GM19438 (cell line): ENCODE measurements around the gene GRHL1.
"Not testable (repeated sequence)": the region's sequence is repeated elsewhere in the genome, so short reads cannot be mapped to it uniquely, and the experiment has no call there.

Experiments used
- ATAC-seq: cut with Tn5 transposase; IDR thresholded peaks from one replicate; pipeline ENCODE4 v1.9.1; 2021; ENCODE audit warnings: low read depth; ENCODE audit not compliant: unreplicated experiment

GRHL1 gene

DNA sequence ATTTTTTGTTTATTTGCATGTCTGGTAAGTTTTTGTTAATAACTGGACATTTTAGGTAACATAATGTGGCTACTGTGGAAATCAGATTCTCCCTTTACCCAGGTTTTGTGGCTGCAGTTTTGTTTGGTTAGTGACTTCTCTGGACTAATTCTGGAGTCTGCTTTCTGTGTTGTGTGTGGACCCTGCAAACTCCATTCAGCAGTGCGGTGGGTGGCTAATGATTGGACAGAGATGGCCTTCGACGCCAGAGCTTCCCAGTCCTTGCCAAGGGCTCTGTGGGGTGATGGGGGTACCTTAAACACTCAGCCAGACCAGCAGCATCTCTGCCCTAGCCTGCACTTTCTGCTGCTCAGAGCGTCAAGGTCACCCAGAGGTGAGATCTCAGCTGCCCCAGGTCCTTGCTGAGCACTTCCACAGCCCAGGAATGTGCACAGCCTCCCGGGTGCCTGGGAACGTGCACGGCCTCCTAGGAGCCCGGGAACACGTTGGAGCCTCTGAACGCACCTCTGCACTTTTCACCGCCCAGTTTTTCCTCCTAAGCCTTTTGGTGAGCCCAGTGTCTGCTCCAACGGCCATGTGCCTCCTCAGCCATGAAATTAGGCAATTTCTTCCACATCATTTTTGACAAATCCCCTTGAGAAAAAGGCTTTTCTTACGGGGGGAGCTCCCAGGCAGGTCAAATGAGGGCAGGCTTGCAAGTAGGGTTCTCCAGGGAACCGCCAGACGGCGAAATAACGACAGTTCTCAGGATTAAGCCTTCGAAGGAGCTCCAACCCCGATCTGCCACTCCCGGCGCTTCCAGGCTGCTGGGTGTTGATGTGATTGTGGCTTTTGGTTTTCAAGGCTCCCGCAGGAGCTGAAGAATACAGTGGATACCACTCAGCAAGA lies 56.7 kb downstream of the GRHL1 start:
- no peak for ATAC-seq

DNA sequence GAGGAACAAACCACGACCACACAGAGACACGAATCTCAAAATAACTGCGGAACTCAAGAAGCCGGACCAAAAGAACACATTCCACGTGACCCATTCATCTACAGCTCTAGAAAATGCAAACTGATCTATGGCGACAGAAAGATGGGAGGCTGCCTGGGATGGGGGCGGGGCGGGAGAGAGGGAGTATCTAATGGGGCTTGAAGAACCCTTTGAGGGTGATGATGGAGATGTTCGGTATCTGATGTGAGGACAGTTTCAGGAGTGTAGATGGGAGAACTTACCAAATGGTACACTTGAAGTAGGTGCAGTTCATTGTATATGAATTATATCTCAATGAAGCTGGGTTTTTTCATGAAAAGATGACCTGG lies 57.3 kb downstream of the GRHL1 start:
- ATAC-seq = no peak

DNA sequence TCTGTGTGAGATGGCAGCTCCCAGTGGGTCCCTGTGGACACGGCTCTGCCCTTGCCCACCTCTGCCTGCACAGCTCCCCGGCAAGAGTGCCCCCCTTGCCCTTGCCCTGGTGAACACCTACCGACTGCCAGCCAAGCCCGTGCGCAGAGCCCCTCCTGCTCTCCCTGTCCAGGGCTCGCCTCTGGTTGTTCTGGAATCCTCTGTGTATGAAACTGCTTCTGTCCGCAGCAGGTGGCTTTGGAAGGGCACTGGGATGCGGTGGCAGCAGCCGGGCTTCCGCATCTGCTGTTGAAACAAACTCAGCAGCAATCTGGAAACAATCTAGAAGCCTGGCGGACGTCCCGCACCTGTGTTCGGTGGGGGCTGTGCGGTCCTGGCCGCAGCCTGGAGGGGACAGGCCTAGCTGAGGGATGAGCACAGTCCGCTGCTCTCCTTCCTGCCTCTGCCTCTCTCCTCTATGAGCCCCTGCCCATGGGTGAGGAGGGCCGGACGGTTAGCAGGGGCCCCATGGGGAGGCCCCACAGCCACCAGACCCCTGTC lies 57.8 kb downstream of the GRHL1 start:
- no peak for ATAC-seq

DNA sequence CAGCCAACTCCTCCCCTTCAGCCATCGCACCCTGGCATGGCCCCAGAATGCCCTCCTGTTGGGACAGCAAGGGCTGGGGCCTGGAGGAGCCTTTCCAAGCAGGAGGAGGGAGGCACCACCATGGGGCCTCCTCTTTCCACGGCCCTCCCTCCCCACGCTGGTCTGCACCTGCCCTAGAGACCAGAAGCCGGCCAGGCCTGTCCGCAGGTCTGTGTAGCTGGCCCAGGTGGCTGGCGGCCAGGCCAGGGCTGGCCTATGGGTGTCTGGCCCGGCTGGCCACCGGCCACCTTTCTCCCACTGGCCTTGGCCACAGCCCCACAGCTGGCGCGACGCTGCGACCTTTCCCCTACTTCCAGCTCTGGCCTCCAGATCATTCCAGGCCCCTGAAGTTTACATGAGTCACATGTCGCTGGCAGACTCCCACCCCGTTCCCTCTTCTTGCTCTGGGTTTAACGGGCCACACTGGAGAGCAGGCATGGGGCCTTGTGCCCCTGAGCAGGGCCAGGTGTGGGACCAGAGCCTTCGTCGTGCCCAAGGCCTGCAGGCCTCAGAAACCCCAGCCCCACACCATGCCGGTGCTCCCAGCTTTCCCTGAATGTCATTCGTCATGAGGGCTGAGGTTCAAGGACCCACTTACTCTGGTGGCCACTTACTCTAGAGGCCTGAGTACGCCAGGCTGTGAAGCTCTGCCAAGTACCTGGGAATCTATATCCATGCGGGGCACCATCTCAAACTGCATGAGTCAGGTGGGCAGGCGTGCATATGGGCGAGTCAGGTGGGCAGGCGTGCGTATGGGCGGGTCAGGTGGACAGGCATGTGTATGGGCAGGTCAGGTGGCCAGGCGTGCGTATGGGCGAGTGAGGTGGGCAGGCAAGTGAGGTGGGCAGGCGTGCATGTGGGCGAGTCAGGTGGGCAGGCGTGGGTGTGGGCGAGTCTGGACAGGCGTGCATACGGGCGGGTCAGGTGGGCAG lies 58.6 kb downstream of the GRHL1 start:
- no peak for ATAC-seq

DNA sequence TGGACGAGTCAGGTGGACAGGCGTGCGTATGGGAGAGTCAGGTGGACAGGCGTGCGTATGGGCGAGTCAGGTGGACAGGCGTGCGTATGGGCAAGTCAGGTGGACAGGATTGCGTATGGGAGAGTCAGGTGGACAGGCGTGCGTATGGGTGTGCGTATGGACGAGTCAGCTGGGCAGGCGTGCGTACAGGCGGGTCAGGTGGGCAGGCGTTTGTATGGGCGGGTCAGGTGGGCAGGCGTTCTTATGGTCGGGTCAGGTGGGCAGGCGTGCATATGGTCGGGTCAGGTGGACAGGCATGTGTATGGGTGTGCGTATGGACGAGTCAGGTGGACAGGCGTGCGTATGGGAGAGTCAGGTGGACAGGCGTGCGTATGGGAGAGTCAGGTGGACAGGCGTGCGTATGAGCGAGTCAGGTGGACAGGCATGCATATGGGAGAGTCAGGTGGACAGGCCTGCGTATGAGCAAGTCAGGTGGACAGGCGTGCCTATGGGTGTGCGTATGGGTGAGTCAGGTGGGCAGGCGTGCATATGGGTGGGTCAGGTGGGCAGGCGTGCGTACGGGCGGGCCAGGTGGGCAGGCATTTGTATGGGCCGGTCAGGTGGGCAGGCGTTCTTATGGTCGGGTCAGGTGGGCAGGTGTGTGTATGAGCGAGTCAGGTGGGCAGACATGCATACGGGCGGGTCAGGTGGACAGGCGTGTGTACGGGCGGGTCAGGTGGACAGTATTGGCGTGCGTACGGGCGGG lies 59.5 kb downstream of the GRHL1 start:
- not testable (repeated sequence) for ATAC-seq

DNA sequence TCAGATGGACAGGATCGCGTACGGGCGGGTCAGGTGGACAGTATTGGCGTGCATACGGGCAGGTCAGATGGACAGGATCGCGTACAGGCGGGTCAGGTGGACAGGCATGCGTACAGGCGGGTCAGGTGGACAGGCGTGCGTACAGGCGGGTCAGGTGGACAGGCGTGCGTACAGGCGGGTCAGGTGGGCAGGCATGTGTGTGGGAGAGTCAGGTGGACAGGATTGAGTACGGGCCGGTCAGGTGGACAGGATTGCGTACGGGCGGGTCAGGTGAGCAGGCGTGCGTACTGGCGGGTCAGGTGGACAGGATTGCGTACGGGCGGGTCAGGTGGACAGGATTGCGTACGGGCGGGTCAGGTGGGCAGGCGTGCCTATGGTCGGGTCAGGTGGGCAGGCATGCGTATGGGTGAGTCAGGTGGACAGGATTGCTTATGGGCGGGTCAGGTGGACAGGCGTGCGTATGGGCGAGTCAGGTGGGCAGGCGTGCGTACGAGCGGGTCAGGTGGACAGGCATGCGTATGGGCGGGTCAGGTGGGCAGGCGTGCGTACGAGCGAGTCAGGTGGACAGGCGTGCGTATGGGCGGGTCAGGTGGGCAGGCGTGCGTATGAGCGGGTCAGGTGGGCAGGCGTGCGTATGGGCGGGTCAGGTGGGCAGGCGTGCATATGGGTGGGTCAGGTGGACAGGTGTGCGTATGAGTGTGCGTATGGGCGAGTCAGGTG lies 60.3 kb downstream of the GRHL1 start:
- not testable (repeated sequence) for ATAC-seq

DNA sequence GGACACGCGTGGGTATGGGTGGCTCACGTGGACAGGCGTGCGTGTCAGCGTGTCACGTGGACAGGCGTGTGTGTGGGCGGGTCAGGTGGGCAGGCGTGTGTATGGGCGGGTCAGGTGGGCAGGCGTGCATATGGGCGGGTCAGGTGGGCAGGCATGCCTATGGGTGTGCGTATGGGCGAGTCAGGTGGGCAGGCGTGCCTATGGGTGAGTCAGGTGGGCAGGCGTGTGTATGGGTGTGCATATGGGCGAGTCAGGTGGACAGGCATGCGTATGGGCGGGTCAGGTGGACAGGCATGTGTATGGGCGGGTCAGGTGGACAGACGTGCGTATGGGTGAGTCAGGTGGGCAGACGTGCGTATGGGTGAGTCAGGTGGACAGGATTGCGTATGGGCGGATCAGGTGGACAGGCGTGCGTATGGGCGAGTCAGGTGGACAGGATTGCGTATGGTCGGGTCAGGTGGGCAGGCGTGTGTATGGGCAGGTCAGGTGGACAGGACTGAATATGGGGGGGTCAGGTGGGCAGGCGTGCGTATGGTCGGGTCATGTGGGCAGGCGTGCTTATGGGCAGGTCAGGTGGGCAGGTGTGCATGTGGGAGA lies 61.0 kb downstream of the GRHL1 start:
- ATAC-seq = not testable (repeated sequence)

DNA sequence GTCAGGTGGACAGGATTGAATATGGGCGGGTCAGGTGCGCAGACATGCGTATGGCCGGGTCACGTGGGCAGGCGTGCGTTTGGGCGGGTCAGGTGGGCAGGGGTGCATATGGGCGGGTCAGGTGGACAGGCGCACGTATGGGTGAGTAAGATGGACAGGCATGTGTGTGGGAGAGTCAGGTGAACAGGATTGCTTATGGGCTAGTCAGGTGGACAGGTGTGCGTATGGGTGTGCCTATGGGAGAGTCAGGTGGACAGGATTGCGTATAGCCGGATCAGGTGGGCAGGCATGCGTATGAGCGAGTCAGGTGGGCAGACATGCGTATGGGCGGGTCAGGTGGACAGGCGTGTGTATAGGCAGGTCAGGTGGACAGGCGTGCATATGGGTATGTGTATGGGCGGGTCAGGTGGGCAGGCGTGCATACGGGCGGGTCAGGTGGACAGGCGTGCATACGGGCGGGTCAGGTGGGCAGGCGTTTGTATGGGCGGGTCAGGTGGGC lies 61.5 kb downstream of the GRHL1 start:
- ATAC-seq = no peak

DNA sequence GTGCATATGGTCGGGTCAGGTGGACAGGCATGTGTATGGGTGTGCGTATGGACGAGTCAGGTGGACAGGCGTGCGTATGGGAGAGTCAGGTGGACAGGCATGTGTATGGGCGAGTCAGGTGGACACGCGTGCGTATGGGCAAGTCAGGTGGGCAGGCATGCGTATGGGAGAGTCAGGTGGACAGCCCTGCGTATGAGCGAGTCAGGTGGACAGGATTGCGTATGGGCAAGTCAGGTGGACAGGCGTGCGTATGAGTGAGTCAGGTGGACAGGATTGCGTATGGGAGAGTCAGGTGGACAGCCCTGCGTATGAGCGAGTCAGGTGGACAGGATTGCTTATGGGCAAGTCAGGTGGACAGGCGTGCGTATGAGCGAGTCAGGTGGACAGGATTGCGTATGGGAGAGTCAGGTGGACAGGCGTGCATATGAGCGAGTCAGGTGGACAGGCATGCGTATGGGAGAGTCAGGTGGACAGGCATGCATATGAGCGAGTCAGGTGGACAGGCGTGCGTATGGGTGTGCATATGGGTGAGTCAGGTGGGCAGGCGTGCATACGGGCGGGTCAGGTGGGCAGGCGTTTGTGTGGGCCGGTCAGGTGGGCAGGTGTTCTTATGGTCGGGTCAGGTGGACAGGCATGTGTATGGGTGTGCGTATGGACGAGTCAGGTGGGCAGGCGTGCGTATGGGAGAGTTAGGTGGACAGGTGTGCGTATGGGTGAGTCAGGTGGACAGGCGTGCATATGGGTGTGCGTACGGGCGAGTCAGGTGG lies 62.3 kb downstream of the GRHL1 start:
- ATAC-seq = not testable (repeated sequence)

DNA sequence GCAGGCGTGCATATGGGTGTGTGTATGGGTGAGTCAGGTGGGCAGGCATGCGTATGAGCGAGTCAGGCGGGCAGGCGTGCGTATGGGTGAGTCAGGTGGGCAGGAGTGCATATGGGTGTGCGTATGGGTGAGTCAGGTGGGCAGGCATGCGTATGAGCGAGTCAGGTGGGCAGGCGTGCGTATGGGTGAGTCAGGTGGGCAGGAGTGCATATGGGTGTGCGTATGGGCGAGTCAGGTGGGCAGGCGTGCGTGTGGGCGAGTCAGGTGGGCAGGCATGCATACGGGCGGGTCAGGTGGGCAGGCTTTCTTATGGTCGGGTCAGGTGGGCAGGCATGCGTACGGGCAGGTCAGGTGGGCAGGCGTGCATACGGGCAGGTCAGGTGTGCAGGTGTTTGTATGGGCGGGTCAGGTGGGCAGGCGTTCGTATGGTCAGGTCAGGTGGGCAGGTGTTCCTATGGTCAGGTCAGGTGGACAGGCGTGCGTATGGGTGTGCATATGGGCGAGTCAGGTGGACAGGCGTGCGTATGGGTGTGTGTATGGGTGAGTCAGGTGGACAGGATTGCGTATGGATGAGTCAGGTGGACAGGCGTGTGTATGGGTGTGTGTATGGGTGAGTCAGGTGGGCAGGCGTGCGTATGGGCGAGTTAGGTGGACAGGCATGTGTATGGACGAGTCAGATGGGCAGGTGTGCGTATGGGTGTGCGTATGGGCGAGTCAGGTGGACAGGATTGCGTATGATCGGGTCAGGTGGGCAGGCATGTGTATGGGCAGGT lies 63.1 kb downstream of the GRHL1 start:
- no peak for ATAC-seq

DNA sequence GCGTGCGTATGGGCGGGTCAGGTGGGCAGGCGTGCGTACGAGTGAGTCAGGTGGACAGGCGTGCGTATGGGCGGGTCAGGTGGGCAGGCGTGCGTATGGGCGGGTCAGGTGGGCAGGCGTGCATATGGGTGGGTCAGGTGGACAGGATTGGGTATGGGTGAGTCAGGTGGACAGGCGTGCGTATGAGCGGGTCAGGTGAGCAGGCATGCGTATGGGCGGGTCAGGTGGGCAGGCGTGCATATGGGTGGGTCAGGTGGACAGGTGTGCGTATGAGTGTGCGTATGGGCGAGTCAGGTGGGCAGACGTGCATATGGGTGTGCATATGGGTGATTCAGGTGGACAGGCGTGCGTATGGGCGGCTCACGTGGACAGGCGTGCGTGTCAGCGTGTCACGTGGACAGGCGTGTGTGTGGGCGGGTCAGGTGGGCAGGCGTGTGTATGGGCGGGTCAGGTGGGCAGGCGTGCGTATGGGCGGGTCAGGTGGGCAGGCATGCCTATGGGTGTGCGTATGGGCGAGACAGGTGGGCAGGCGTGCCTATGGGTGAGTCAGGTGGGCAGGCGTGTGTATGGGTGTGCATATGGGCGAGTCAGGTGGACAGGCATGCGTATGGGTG lies 64.0 kb downstream of the GRHL1 start:
- not testable (repeated sequence) for ATAC-seq

DNA sequence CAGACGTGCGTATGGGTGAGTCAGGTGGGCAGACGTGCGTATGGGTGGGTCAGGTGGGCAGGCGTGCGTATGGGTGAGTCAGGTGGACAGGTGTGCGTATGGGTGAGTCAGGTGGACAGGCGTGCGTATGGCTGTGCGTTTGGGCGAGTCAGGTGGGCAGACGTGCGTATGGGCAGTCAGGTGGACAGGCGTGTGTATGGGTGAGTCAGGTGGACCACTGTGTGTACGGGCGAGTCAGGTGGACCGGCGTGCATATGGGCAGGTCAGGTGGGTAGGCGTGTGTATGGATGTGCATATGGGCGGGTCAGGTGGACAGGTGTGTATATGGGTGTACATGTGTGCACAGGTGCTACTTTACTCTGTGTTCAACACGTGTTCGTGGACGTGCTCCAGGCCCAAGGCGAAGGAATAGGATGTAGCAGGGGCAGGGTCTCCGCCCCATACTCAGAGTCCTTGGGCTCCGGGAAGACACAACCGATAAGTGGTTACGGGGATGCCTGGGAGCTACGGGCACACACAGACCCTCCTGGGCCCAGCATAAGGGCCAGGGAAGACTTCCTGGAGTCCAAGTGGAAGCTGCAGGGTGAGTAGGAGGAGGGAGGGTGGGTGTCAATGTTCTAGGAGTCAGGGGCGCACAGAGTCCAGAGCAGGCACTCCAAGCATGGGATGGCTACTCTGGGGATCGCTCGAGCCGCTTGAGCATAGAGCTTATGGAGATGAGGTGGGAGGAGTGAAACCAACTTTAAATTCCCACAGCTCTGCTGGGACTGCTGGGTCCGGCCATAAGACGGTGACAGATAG lies 64.7 kb downstream of the GRHL1 start:
- no peak for ATAC-seq

DNA sequence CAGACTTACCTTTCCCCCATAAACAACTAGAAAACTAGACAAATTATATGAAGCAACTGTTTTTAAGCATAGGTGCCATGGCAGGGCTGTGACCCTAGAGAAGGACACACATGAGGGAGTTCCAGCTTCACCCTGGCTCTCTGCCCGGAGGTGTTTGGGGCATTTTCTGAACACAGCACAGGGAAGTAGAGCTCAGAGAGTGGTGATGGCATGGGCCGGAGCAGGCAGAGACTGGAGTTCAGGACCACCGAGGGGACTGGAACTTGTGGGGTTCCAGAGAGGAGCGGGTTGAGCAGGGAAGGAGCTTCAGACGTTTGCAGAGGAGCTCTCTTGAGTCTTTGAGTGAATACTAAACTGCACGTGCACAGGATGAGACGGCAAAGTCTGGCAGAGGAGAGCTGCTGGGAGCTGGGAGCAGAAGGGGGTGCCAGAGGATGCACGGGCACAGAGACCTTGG lies 65.3 kb downstream of the GRHL1 start:
- ATAC-seq = no peak

DNA sequence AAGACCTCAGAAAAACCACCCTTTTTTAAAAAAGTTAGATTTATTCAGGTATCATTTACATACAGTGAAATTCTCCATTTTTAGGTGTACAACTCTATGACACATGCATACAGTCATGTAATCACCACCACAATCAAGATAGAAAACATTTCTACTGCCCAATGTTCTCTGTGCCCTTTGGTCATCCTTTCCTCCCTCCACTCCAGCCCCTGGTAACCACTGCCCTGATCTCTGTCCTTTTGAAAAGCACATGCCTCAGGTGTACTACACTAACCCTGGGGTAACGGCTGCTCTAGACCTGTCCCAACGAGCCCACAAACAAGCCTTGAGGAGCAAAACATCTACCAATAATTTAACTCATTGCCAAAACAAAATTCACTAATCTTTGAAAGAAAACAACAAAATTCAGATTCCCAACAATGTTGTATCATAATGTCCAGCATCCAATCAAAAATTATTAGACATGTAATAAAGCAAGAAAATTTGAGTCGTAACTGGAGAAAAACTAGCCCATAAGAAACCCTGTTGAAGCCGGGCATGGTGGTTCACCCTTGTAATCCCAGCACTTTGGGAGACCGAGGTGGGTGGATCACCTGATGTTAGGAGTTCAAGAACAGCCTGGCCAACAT lies 65.9 kb downstream of the GRHL1 start:
- no peak for ATAC-seq

DNA sequence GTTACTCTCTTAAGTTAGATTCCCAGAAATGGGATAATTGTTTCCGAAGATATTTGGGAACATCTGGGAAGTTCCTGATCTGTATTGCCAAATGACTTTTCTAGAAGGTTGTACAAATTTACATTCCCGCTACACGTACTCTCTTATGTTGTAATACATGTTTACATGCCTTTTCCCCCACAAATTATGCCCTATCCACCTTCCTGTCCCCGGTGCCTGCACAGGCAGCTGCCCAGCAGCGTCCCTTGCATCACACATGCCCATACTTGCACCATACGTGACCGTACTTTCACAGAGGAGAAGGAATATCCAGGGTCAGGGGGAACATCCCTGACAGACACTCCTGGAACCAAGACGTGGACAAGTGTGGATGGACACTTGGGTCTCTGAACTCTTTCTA lies 67.7 kb downstream of the GRHL1 start:
- no peak for ATAC-seq
